PC-3 (cell line): Measurements from ENCODE around the gene MIPOL1. TPM values are rescaled to one million over a fixed set of nuclear protein-coding genes. Genes with fewer than 3 reads are reported as not detected.

ENCODE experiments used
- ATAC-seq: fragments of 200-7000 bp; cut with Tn5 transposase; 2 replicates; pipeline ENCODE4 v1.9.1; 2020; ENCODE audit warnings: mild to moderate bottlenecking, moderate library complexity
- BruUV-seq: library from RNA; stranded (reverse); fragments of 400-500 nt; replicated peaks from 2 replicates; lab custom pipeline; 2021; lab: Mats Ljungman, UMichigan
- CTCF ChIA-PET: fragments of 300-600 bp; sonication (Branson Sonifier 250); formaldehyde crosslinking; loops from one replicate; lab custom pipeline; 2022; ENCODE audit warnings: antibody characterized with exemption; lab: Charles Lee
- POLR2A ChIA-PET: fragments of 300-600 bp; sonication (Branson Sonifier 250); formaldehyde crosslinking; loops from one replicate; lab custom pipeline; 2022; ENCODE audit warnings: antibody characterized with exemption; ENCODE audit not compliant: unreplicated experiment; lab: Charles Lee
- DNase-seq: peaks from one replicate; pipeline ENCODE4 v3.0.0-alpha.2; 2015
- H2AFZ ChIP-seq: fragments of 300-600 bp; sonication (generic); 2 replicates; pipeline ENCODE4 v1.6.0; 2016; ENCODE audit warnings: antibody characterized with exemption, low read length
- H3F3A ChIP-seq: fragments of 300-600 bp; sonication (generic); one replicate; pipeline ENCODE4 v1.6.0; 2017; ENCODE audit warnings: antibody characterized with exemption, low read length, control low read depth, mild to moderate bottlenecking; ENCODE audit not compliant: unreplicated experiment
- H3K27ac ChIP-seq: fragments of 300-600 bp; sonication (generic); 2 replicates; pipeline ENCODE4 v1.5.1; 2016; ENCODE audit warnings: mild to moderate bottlenecking, low read length
- H3K27me3 ChIP-seq: fragments of 300-600 bp; sonication (generic); 2 replicates; pipeline ENCODE4 v1.6.1; 2016; ENCODE audit warnings: low read length, mixed read lengths
- H3K36me3 ChIP-seq: fragments of 300-600 bp; sonication (generic); 2 replicates; pipeline ENCODE4 v1.6.1; 2016; ENCODE audit warnings: low read depth, mixed run types, low read length, mixed read lengths
- H3K4me1 ChIP-seq: fragments of 300-600 bp; sonication (generic); 2 replicates; pipeline ENCODE4 v1.5.1; 2016; ENCODE audit warnings: low read length; ENCODE audit not compliant: insufficient read depth
- H3K4me2 ChIP-seq: fragments of 300-600 bp; sonication (generic); 2 replicates; pipeline ENCODE4 v1.6.0; 2016; ENCODE audit warnings: low read length
- H3K4me3 ChIP-seq: fragments of 300-600 bp; sonication (generic); 2 replicates; pipeline ENCODE4 v1.5.1; 2016; ENCODE audit warnings: mild to moderate bottlenecking, low read length, mixed read lengths
- H3K79me2 ChIP-seq: fragments of 300-600 bp; sonication (generic); 2 replicates; pipeline ENCODE4 v1.6.1; 2017; ENCODE audit warnings: low read length, mixed read lengths
- H3K9ac ChIP-seq: fragments of 300-600 bp; sonication (generic); 2 replicates; pipeline ENCODE4 v1.6.0; 2016; ENCODE audit warnings: mild to moderate bottlenecking, low read length
- H3K9me2 ChIP-seq: fragments of 300-600 bp; sonication (generic); replicated peaks from 2 replicates; pipeline ENCODE4 v1.6.1; 2016; ENCODE audit warnings: mixed run types, low read length, mixed read lengths
- H3K9me3 ChIP-seq: fragments of 300-600 bp; sonication (generic); 2 replicates; pipeline ENCODE4 v1.6.1; 2016; ENCODE audit warnings: low read length, mixed read lengths
- H4K20me1 ChIP-seq: fragments of 300-600 bp; sonication (generic); 2 replicates; pipeline ENCODE4 v1.6.1; 2016; ENCODE audit warnings: low read length, mixed read lengths
- CTCF ChIP-seq: fragments of 300-600 bp; sonication (generic); conservative IDR thresholded peaks from 2 replicates; pipeline ENCODE4 v1.5.1; 2017; ENCODE audit warnings: antibody characterized with exemption, low read depth, mild to moderate bottlenecking, low read length
- EZH2 ChIP-seq: fragments of 300-600 bp; sonication (generic); IDR thresholded peaks from one replicate; pipeline ENCODE4 v1.6.1; 2017; ENCODE audit warnings: antibody characterized with exemption, mild to moderate bottlenecking, low read length; ENCODE audit not compliant: unreplicated experiment
- EZH2phosphoT487 ChIP-seq: fragments of 300-600 bp; sonication (generic); IDR thresholded peaks from 2 replicates; pipeline ENCODE4 v1.6.1; 2018; ENCODE audit warnings: mild to moderate bottlenecking, antibody characterized with exemption, low read length, borderline replicate concordance
- intact Hi-C: fragments of 100-400 bp; cut with micrococcal nuclease; formaldehyde crosslinking; loops from 2 replicates; pipeline ENCODE4 v1.9.0; 2023
- total RNA-seq: library from RNA; depleted of rRNA; stranded (reverse); fragments of >200 nt; gene quantifications from 2 replicates; pipeline ENCODE4 v1.2.3, GENCODE V29; 2014

MIPOL1 gene
- total RNA-seq, 1 experiment from 2014 or later = 22.5 TPM

- H3F3A ChIP-seq = no peaks in the 10 kb centered on the region
- peak overlapping the region; percentile 55; the same call in 1 of the 2 replicates for H2AFZ ChIP-seq
- peaks cover 78% of the 10 kb centered on the region for H3K79me2 ChIP-seq
- H3K9ac ChIP-seq = peak overlapping the region; percentile 99
- ATAC-seq (0 out of 2 replicates have a peak, but pooled peaks have one; percentile 0), DNase-seq (peak; percentile 90)
- ChIA-PET CTCF (interaction anchor here (0.6 to 0.9 kb wide), 2 partner anchors 90 to 277 kb away, joined by 3 read pairs; no protein-coding TSS in a partner anchor), POLR2A (interaction anchor here (0.7 to 1.1 kb wide), 5 partner anchors 11 to 340 kb away, joined by 3 to 7 read pairs (median 6); no protein-coding TSS in a partner anchor)
- peak overlapping the region; percentile 84 for H3K4me2 ChIP-seq
- H3K27me3 ChIP-seq = no peaks in the 10 kb centered on the region
- BruUV-seq = no TSS peak
- H3K36me3 ChIP-seq = peaks cover 16% of the 10 kb centered on the region
- H3K4me3 ChIP-seq = peak overlapping the region; percentile 93
- no peaks in the 10 kb centered on the region for H3K9me2 ChIP-seq
- intact Hi-C loops = loop anchor here (1.0 kb wide), 1 partner anchor 277 kb away; no protein-coding TSS in a partner anchor
- no peaks in the 10 kb centered on the region for H3K9me3 ChIP-seq
- peaks cover 47% of the 10 kb centered on the region for H3K4me1 ChIP-seq
- H3K27ac ChIP-seq = peak overlapping the region; percentile 99
- no peak for TF ChIP-seq EZH2
- TF ChIP-seq EZH2phosphoT487 = no peak
- peak; percentile 83 for TF ChIP-seq CTCF
- H4K20me1 ChIP-seq = peaks cover 15% of the 10 kb centered on the region
Measured at GRCh38 chr14:37597538-37597913, 399.8 kb downstream of the MIPOL1 start.

- peak overlapping the region; percentile 99 for H3K27ac ChIP-seq
- peaks cover 10% of the 10 kb centered on the region for H4K20me1 ChIP-seq
- H3K9me2 ChIP-seq = no peaks in the 10 kb centered on the region
- no TSS peak for BruUV-seq
- H3K79me2 ChIP-seq = peaks cover 72% of the 10 kb centered on the region
- H3K9me3 ChIP-seq = no peaks in the 10 kb centered on the region
- intact Hi-C loops = loop anchor here (1.0 to 2.0 kb wide), 2 partner anchors 99 to 276 kb away; no protein-coding TSS in a partner anchor
- H3K27me3 ChIP-seq = no peaks in the 10 kb centered on the region
- peak overlapping the region; percentile 93 for H3K4me3 ChIP-seq
- peak overlapping the region; percentile 55 for H2AFZ ChIP-seq
- H3K36me3 ChIP-seq = peaks cover 10% of the 10 kb centered on the region
- ChIA-PET CTCF (interaction anchor here (0.9 kb wide), 1 partner anchor 276 kb away, joined by 3 read pairs; no protein-coding TSS in a partner anchor), POLR2A (interaction anchor here (0.5 to 1.1 kb wide), 6 partner anchors 11 to 1590 kb away, joined by 3 to 9 read pairs (median 6); no protein-coding TSS in a partner anchor)
- peak; percentile 30 for ATAC-seq
- peak overlapping the region; percentile 84 for H3K4me2 ChIP-seq
- peak; percentile 75 for DNase-seq
- H3K9ac ChIP-seq = peak overlapping the region; percentile 99
- peaks cover 47% of the 10 kb centered on the region for H3K4me1 ChIP-seq
- H3F3A ChIP-seq = no peaks in the 10 kb centered on the region
- TF ChIP-seq EZH2 (no peak), CTCF (0 out of 2 replicates have a peak, but pooled peaks have one; percentile 40), EZH2phosphoT487 (no peak)
Measured at GRCh38 chr14:37597914-37598746, 400.4 kb downstream of the MIPOL1 start.
